ENCODE measurements around the gene FBXL13. TPM values are rescaled to one million over a fixed set of nuclear protein-coding genes. Genes with fewer than 3 reads are reported as not detected.
"Not testable (repeated sequence)": the region's sequence is repeated elsewhere in the genome, so short reads cannot be mapped to it uniquely, and the experiment has no call there.

Gene FBXL13
- total RNA-seq, 3 donors from 2014 or later (not counting 1 experiment from before 2014, with no cell fraction given) = 0.70 to 0.89 (median 0.85) TPM

GRCh38 chr7:103113164-103113563 is 38.6 kb upstream of the FBXL13 start:
- Mint-ChIP-seq H3K4me3 (no peak overlapping the region), H3K4me1 (peaks cover 0 to 11% of the 10 kb centered on the region in 2 donors), H3K27ac (no peak overlapping the region), H3K9me3 (peaks cover 0 to 2% of the 10 kb centered on the region in 2 donors), H3K36me3 (no peaks in the 10 kb centered on the region), H3K27me3 (ENCODE audit: low read depth in 2 of 2) (no peaks in the 10 kb centered on the region)
- Histone ChIP-seq H3K4me1 (ENCODE audit: control insufficient read depth, insufficient read depth, low read length) (peaks cover 2% of the 10 kb centered on the region), H3K36me3 (ENCODE audit: control insufficient read depth, insufficient read depth, low read length) (peaks cover 2% of the 10 kb centered on the region), H3K4me3 (ENCODE audit: low read length) (no peak overlapping the region), H3K27me3 (ENCODE audit: control insufficient read depth, insufficient read depth, low read length) (no peaks in the 10 kb centered on the region), H3K27ac (ENCODE audit: low read length) (no peak overlapping the region), H3K9me3 (ENCODE audit: control insufficient read depth, insufficient read depth, low read length) (no peaks in the 10 kb centered on the region)
- DNase-seq (no peak), ATAC-seq (no peak)
- intact Hi-C loops (cut with micrococcal nuclease) = no loop called here
- 100% methylated on average over 1 of the region's 2 CpGs for WGBS (ENCODE audit: insufficient coverage)
- TF ChIP-seq CTCF (IDR thresholded peaks at IDR 0.05) = no peak

GRCh38 chr7:103106703-103107070 is 32.1 kb upstream of the FBXL13 start:
- intact Hi-C loops (cut with micrococcal nuclease) = not testable (repeated sequence)

GRCh38 chr7:103106005-103106702 is 31.6 kb upstream of the FBXL13 start:
- ATAC-seq = no peak
- Mint-ChIP-seq H3K36me3 (no peaks in the 10 kb centered on the region), H3K27ac (no peak overlapping the region)

More at GRCh38 chr7:103106703-103107070, 32.1 kb upstream of the FBXL13 start:
- H3K27ac Mint-ChIP-seq; H3K4me3 Mint-ChIP-seq; H3K27ac ChIP-seq (ENCODE audit: low read length); H3K9me3 Mint-ChIP-seq; H3K4me1 Mint-ChIP-seq; H3K4me1 ChIP-seq (ENCODE audit: control insufficient read depth, insufficient read depth, low read length); DNase-seq; H3K36me3 ChIP-seq (ENCODE audit: control insufficient read depth, insufficient read depth, low read length); ATAC-seq; H3K36me3 Mint-ChIP-seq; H3K4me3 ChIP-seq (ENCODE audit: low read length); H3K9me3 ChIP-seq (ENCODE audit: control insufficient read depth, insufficient read depth, low read length); H3K27me3 ChIP-seq (ENCODE audit: control insufficient read depth, insufficient read depth, low read length); H3K27me3 Mint-ChIP-seq (ENCODE audit: low read depth in 2 of 2): not testable (repeated sequence)
- 96% methylated on average over 6 of the region's 6 CpGs for WGBS (ENCODE audit: insufficient coverage)

GRCh38 chr7:103101543-103101942 is 26.9 kb upstream of the FBXL13 start:
- Histone ChIP-seq H3K9me3 (ENCODE audit: control insufficient read depth, insufficient read depth, low read length) (no peaks in the 10 kb centered on the region), H3K36me3 (ENCODE audit: control insufficient read depth, insufficient read depth, low read length) (peaks cover 6% of the 10 kb centered on the region), H3K4me3 (ENCODE audit: low read length) (no peak overlapping the region), H3K27ac (ENCODE audit: low read length) (no peak overlapping the region), H3K27me3 (ENCODE audit: control insufficient read depth, insufficient read depth, low read length) (no peaks in the 10 kb centered on the region), H3K4me1 (ENCODE audit: control insufficient read depth, insufficient read depth, low read length) (no peaks in the 10 kb centered on the region)
- Mint-ChIP-seq H3K36me3 (no peaks in the 10 kb centered on the region), H3K4me3 (no peak overlapping the region), H3K4me1 (no peaks in the 10 kb centered on the region), H3K9me3 (no peaks in the 10 kb centered on the region), H3K27ac (no peak overlapping the region), H3K27me3 (ENCODE audit: low read depth in 2 of 2) (no peaks in the 10 kb centered on the region)
- TF ChIP-seq CTCF (IDR thresholded peaks at IDR 0.05) = no peak
- intact Hi-C loops (cut with micrococcal nuclease) = no loop called here
- 50% methylated on average over 2 of the region's 2 CpGs for WGBS (ENCODE audit: insufficient coverage)
- DNase-seq (no peak), ATAC-seq (no peak)

More at GRCh38 chr7:103106005-103106702, 31.6 kb upstream of the FBXL13 start:
- H3K36me3 ChIP-seq (ENCODE audit: control insufficient read depth, insufficient read depth, low read length) = peaks cover 6% of the 10 kb centered on the region
- H3K4me1 Mint-ChIP-seq = no peaks in the 10 kb centered on the region
- no peak for DNase-seq
- no peak overlapping the region for H3K27ac ChIP-seq (ENCODE audit: low read length)
- no peak overlapping the region for H3K4me3 Mint-ChIP-seq
- H3K9me3 Mint-ChIP-seq = peaks cover 0 to 2% of the 10 kb centered on the region in 2 donors
- no peak overlapping the region for H3K4me3 ChIP-seq (ENCODE audit: low read length)
- intact Hi-C loops (cut with micrococcal nuclease) = no loop called here
- H3K9me3 ChIP-seq (ENCODE audit: control insufficient read depth, insufficient read depth, low read length) = no peaks in the 10 kb centered on the region
- no peaks in the 10 kb centered on the region for H3K4me1 ChIP-seq (ENCODE audit: control insufficient read depth, insufficient read depth, low read length)
- TF ChIP-seq CTCF (IDR thresholded peaks at IDR 0.05) = no peak
- H3K27me3 Mint-ChIP-seq (ENCODE audit: low read depth in 2 of 2) = no peaks in the 10 kb centered on the region
- no peaks in the 10 kb centered on the region for H3K27me3 ChIP-seq (ENCODE audit: control insufficient read depth, insufficient read depth, low read length)
- WGBS (ENCODE audit: insufficient coverage) = 93% methylated on average over 12 of the region's 12 CpGs
